ENCODE measurements around the gene TMEM255B. TPM values are rescaled to one million over a fixed set of nuclear protein-coding genes. Genes with fewer than 3 reads are reported as not detected.
A peak's percentile ranks its signal among the peaks of the same experiment; 100 is the strongest.

The TMEM255B gene
- total and polyA plus RNA-seq, 9 donors = 1.9 to 9.2 (median 6.4) TPM

DNA sequence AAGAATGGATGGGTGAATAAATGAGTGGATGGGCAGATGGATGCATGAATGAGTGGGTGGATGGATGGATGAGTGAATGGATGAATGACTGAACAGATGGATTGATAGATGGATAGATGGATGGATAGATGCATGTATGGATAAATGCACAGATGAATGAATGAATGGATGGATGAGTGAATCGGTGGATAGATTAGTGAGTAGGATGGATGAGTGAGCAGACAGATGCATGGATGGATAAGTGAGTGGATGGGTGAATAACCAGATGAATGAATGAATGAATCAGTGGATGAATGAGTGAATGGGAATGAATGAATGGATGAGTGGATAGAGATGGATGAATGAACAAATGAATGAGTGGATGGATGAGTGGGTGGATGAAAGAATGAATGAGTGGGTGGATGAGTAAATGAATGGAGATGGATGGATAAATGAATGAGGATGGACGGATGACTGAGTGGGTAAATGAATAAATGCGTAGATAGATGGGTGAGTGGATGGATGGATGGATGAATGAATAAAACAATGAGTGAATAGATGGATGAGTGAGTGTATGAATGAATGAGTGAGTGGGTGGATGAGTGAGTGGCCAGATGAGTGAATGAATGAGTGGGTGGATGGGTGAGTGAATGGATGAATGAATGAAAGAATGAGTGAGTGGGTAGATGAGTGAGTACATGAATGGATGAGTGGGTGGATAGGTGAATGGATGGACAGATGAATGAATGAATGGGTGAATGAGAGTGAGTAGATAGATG is 91.9 kb downstream of the TMEM255B start:
- DNase-seq = no peak
- no peak overlapping the region for H3K4me3 ChIP-seq (ENCODE audit: low read length)
- H3K27me3 ChIP-seq (ENCODE audit: control insufficient read depth, insufficient read depth, low read length) = no peaks in the 10 kb centered on the region
- peaks cover 3% of the 10 kb centered on the region for H3K36me3 ChIP-seq (ENCODE audit: control insufficient read depth, insufficient read depth, low read length)
- no peak overlapping the region for H3K27ac ChIP-seq (ENCODE audit: low read length)
- H3K4me1 ChIP-seq (ENCODE audit: control insufficient read depth, insufficient read depth, low read length) = peaks cover 32% of the 10 kb centered on the region
- H3K9me3 ChIP-seq (replicated peaks; ENCODE audit: control insufficient read depth, low read depth, low read length) = no peaks in the 10 kb centered on the region
- WGBS (ENCODE audit: insufficient coverage) = 96% methylated on average over 3 of the region's 3 CpGs

DNA sequence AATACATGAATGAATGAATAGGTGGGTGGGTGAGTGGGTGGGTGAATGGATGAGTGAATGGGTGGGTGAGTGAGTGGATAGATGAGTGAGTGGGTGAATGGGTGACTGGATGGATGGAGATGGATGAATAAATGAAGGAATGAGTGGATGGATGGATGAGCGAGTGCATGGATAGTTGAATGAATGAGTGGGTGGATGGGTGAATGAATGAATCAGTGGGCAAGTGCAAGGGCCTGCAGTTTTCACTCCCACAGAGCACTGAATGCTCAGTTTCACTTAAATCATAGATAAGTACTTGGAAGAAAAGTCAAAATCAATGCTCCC is 92.4 kb downstream of the TMEM255B start:
- no peaks in the 10 kb centered on the region for H3K9me3 ChIP-seq (replicated peaks; ENCODE audit: control insufficient read depth, low read depth, low read length)
- H3K4me1 ChIP-seq (ENCODE audit: control insufficient read depth, insufficient read depth, low read length) = peaks cover 36% of the 10 kb centered on the region
- peaks cover 3% of the 10 kb centered on the region for H3K36me3 ChIP-seq (ENCODE audit: control insufficient read depth, insufficient read depth, low read length)
- H3K27me3 ChIP-seq (ENCODE audit: control insufficient read depth, insufficient read depth, low read length) = no peaks in the 10 kb centered on the region
- WGBS (ENCODE audit: insufficient coverage) = no CpG with 5 or more reads among the region's 1 CpG
- DNase-seq = no peak
- H3K27ac ChIP-seq (ENCODE audit: low read length) = no peak overlapping the region
- no peak overlapping the region for H3K4me3 ChIP-seq (ENCODE audit: low read length)

DNA sequence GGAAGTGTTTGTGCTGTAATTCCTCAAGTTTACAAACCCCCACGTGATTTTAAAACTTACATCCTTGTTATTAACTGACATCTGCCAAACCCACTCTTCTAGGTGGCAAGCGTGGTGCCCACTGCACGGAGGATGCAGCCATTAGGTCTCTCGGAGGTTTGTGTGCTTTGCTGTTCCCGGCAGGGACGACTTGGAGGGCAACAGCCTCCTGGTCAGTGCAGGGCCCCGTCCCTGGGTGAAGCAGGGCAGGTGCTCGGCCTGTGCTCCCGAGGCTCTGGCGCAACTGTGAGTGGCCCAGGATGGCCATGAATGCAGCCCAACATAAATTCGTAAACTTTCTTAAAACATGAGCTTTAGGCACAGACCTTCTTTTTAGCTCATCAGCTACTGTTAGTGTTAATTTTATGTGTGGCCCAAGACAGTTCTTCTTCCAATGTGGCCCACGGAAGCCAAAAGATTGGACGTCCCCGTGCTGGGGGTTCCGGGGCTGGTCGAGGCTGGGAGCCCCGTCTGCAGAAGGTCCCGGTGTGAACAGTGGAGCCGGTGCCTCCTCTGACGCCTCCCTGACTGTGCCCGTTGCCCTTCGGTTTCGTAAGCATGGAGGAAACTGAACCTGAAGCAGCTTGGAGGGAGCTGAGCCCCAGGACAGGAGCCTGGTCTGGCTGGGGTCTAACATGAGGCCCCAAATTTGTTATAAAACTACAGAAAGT is 93.0 kb downstream of the TMEM255B start:
- Histone ChIP-seq H3K4me1 (ENCODE audit: control insufficient read depth, insufficient read depth, low read length) (peaks cover 41% of the 10 kb centered on the region), H3K27ac (ENCODE audit: low read length) (no peak overlapping the region)

DNA sequence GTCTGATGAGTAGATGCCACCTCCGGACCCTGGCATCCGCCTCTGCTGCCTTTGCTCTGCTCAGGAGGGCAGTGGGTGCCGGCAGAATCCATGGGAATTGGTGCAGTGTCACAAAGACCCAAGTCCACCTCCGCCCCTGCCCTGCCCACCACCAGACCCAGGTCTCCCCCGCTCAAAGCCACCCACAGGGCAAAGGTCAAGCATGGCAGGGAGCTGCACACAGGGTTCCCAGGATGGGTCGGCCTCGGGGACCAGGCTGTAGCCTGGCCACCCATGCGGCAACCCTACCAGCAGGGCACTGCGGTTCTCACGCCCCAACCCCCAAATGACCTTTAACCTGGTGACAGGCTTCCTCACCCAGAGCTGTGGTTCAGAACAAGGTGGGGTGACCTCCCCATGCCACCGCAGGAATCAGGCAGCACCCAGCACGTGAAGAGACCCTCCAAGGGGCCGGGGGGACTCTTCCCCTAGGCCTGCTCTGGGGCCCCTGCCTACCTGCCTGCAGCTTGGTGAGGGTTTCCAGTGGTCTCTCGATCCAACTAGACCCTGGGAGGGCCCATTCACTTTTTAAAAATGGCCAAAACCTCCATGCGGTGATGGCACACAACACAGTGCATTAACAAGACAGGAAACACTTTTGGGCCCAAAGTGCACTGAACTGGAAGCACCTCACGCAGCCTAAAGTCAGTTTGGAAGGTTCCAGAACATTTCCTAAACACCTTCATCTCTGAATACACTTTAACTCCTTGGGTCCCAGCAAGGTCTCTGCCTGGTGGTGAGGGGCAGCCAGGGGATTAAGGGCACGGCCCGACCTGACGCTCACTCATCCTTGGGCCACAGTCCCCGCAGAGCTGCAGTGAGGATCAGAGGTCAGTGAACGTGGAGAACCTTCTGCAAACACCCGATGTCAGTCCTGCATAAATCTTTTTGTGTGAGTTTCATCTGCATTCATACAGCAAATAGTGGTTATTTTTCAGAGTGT is 93.8 kb downstream of the TMEM255B start:
- peak; percentile 1 for DNase-seq
- peak overlapping the region; percentile 5 for H3K27ac ChIP-seq (ENCODE audit: low read length)
- 95% methylated on average over 13 of the region's 22 CpGs for WGBS (ENCODE audit: insufficient coverage)

More for the DNA sequence above, 93.0 kb downstream of the TMEM255B start:
- H3K9me3 ChIP-seq (replicated peaks; ENCODE audit: control insufficient read depth, low read depth, low read length) = no peaks in the 10 kb centered on the region
- peaks cover 1% of the 10 kb centered on the region for H3K36me3 ChIP-seq (ENCODE audit: control insufficient read depth, insufficient read depth, low read length)
- H3K27me3 ChIP-seq (ENCODE audit: control insufficient read depth, insufficient read depth, low read length) = no peaks in the 10 kb centered on the region
- 91% methylated on average over 21 of the region's 23 CpGs for WGBS (ENCODE audit: insufficient coverage)
- DNase-seq = no peak
- no peak overlapping the region for H3K4me3 ChIP-seq (ENCODE audit: low read length)

DNA sequence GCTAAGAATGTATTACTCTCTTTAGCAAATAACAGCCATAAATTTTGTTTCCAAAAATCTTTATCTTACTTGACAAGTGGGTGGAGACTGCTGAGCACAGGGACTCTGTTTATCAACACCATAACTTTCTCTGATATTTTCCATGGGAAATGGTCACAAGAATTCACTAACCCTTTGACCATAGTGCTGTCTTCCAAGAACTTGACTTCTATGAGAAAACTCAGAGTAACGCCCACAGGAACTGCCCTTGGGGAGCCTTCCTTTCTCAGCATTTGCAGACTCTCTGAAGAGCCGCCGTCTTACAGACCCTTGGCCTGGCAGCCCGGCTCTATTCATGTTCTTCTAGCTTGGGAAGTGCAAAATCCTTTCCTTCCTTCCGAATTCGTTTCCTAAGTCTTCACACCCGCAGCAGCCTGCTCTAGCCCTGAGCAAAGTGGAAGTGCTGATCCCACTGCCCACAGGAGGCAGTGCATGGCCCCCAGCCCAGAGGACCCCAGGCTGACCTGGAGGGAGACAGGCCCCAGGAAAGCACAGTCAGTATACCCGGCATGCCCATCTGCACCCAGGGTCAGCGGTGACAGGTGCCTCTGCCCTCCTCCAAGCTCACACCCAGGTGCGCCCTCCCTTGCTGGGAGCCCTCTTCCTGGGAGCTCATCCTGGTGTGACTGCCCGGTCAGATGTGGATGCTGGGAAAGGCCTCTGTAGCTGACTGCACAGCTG is 94.7 kb downstream of the TMEM255B start:
- no peak overlapping the region for H3K4me3 ChIP-seq (ENCODE audit: low read length)
- 43% methylated on average over 11 of the region's 11 CpGs for whole genome bisulfite sequencing (ENCODE audit: insufficient coverage)
- peaks cover 41% of the 10 kb centered on the region for H3K4me1 ChIP-seq (ENCODE audit: control insufficient read depth, insufficient read depth, low read length)
- peak overlapping the region; percentile 26 for H3K27ac ChIP-seq (ENCODE audit: low read length)
- H3K9me3 ChIP-seq (replicated peaks; ENCODE audit: control insufficient read depth, low read depth, low read length) = no peaks in the 10 kb centered on the region
- H3K27me3 ChIP-seq (ENCODE audit: control insufficient read depth, insufficient read depth, low read length) = no peaks in the 10 kb centered on the region
- DNase-seq = peak; percentile 81
- no peaks in the 10 kb centered on the region for H3K36me3 ChIP-seq (ENCODE audit: control insufficient read depth, insufficient read depth, low read length)

More for the DNA sequence above, 93.8 kb downstream of the TMEM255B start:
- Histone ChIP-seq H3K36me3 (ENCODE audit: control insufficient read depth, insufficient read depth, low read length) (no peaks in the 10 kb centered on the region), H3K9me3 (replicated peaks; ENCODE audit: control insufficient read depth, low read depth, low read length) (no peaks in the 10 kb centered on the region), H3K4me1 (ENCODE audit: control insufficient read depth, insufficient read depth, low read length) (peaks cover 41% of the 10 kb centered on the region), H3K27me3 (ENCODE audit: control insufficient read depth, insufficient read depth, low read length) (no peaks in the 10 kb centered on the region), H3K4me3 (ENCODE audit: low read length) (no peak overlapping the region)

DNA sequence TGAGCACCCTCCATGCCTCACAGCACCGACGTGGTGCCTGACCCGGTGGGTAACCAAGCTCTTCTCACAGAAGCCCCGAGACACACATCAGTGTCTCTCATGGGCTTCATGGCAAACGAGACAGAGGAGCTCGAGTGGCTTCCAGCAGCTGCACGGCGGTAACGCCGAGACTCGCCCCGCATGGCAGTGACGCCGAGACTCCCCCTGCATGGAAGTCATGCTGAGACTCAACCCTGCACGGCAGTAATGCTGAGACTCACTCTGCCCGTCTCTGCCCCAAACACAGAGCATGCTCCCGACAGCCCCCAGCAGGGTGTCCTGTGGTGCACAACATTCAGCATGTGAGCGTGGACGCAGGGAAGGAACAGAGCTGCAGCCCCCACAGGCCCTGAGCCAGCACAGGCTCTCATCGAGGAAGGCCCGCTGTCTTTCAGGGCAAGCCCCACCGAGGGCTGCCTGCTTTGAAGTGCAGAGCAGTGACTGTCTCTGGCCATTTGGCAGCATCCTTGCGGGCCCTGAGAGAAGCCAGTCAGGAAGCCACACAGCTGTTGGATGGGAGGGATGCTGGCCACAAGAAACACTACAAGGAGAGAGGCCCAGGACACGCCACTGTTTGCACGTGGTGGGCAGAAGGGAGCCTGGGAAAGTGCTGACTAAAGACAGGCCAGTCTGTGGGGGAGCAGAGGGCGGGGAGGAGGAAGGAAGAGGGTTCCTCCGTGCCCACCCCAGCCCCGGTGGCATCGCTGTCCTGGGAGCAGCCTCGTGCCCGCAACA is 95.4 kb downstream of the TMEM255B start:
- no peak overlapping the region for H3K4me3 ChIP-seq (ENCODE audit: low read length)
- no peaks in the 10 kb centered on the region for H3K36me3 ChIP-seq (ENCODE audit: control insufficient read depth, insufficient read depth, low read length)
- H3K9me3 ChIP-seq (replicated peaks; ENCODE audit: control insufficient read depth, low read depth, low read length) = no peaks in the 10 kb centered on the region
- H3K27me3 ChIP-seq (ENCODE audit: control insufficient read depth, insufficient read depth, low read length) = no peaks in the 10 kb centered on the region
- peaks cover 41% of the 10 kb centered on the region for H3K4me1 ChIP-seq (ENCODE audit: control insufficient read depth, insufficient read depth, low read length)
- DNase-seq = peak; percentile 81
- peak overlapping the region; percentile 13 for H3K27ac ChIP-seq (ENCODE audit: low read length)
- WGBS (ENCODE audit: insufficient coverage) = 39% methylated on average over 29 of the region's 31 CpGs

DNA sequence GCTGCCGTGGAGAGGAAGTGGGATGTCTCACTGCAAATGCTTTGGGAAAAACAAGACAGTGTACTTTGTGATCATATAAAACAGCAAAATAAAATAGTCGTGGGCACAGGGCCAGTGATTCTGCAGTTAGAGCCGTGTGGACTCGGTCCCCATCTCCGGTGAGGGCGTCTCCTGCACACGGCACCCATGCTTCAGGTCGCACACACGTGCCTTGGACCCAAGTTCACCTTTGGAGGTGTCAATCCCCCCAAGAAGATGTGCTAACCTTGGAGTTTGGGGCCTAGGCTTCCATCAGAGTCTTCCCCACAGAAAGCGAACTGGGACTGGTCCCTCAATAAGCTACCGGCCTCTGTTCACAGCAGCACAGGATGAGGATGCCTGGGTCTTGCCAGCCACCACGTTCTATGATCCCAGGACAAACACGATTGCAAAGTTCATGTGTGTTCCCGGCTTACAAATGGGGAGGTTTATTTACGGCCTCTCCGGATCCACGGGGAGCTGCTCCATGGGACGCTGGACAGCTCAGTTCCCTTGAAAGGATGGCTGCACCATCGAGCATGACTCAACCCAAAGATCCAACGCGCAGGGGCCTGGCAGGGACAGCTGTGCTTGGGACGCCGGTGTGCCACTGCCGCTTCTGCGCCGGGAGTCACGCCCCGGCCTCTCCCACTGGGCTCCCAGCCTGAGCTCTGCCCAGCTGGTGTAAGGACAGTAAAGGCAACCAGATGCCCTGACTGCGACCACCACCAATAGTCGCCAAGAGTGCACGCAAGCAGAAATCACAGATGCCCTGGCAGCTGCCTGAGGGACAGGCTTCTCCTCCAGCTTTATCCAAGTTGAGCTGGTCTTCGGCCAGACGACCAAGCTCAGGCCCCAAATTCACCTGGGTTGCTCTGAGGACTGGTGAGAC is 96.2 kb downstream of the TMEM255B start:
- H3K27ac ChIP-seq (ENCODE audit: low read length) = peak overlapping the region; percentile 47
- DNase-seq = peak; percentile 59
- WGBS (ENCODE audit: insufficient coverage) = 70% methylated on average over 25 of the region's 33 CpGs
- H3K27me3 ChIP-seq (ENCODE audit: control insufficient read depth, insufficient read depth, low read length) = no peaks in the 10 kb centered on the region
- H3K36me3 ChIP-seq (ENCODE audit: control insufficient read depth, insufficient read depth, low read length) = no peaks in the 10 kb centered on the region
- H3K4me1 ChIP-seq (ENCODE audit: control insufficient read depth, insufficient read depth, low read length) = peaks cover 41% of the 10 kb centered on the region
- no peaks in the 10 kb centered on the region for H3K9me3 ChIP-seq (replicated peaks; ENCODE audit: control insufficient read depth, low read depth, low read length)
- no peak overlapping the region for H3K4me3 ChIP-seq (ENCODE audit: low read length)

DNA sequence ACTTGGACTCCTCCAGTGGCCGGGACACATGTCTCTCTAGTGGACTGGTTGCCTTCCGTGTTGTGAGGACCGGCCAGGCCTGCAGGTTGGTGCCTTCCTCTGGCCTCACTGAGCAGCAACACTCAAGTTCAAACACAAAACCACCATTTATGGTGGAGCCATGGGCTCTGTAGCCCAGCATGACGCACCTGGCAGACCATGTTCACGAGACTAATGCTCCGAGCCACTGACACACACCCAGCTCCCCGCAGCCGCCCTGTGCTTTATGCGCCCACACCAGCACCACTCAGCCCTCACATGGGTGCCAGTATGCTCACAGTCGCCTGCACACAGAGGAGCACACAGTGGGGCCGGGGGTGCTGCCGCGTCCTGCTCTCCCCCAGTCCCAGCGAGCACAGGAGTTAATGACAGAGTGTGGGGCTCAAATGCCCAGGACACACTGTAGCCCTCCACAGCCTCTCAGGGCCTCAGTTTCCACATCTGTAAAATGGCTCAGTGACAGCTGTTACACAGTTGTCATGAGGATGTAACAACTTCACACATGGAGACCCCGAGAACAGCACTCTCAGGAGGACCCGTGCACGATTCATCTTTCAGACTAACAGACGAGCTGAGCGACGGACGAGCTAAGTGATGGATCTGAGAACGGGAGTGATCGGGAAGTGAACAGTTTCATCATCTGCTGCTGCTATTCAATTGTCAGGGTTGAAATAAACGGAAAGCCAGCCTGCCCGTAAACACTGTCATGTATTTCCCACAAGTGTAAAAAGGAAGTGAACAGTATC is 97.1 kb downstream of the TMEM255B start:
- Histone ChIP-seq H3K4me3 (ENCODE audit: low read length) (no peak overlapping the region), H3K27ac (ENCODE audit: low read length) (no peak overlapping the region), H3K4me1 (ENCODE audit: control insufficient read depth, insufficient read depth, low read length) (peaks cover 47% of the 10 kb centered on the region), H3K27me3 (ENCODE audit: control insufficient read depth, insufficient read depth, low read length) (no peaks in the 10 kb centered on the region), H3K36me3 (ENCODE audit: control insufficient read depth, insufficient read depth, low read length) (no peaks in the 10 kb centered on the region), H3K9me3 (replicated peaks; ENCODE audit: control insufficient read depth, low read depth, low read length) (no peaks in the 10 kb centered on the region)
- 86% methylated on average over 24 of the region's 25 CpGs for WGBS (ENCODE audit: insufficient coverage)
- DNase-seq = no peak
